Smooth muscle cell (in vitro differentiated cells): ENCODE measurements around the gene CFAP45. TPM values are rescaled to one million over a fixed set of nuclear protein-coding genes. Genes with fewer than 3 reads are reported as not detected.

ENCODE experiments used
- DNase-seq: peaks from one replicate; lab custom pipeline; 2025; ENCODE audit not compliant: unreplicated experiment; lab: John Stamatoyannopoulos, UW
- H2AFZ ChIP-seq: fragments of 200-600 bp; sonication (generic); 2 replicates; pipeline ENCODE4 v1.6.0; 2016; ENCODE audit warnings: antibody characterized with exemption, low read depth, mild to moderate bottlenecking
- H3F3A ChIP-seq: fragments of 200-600 bp; sonication (generic); 2 replicates; pipeline ENCODE4 v1.6.0; 2017; ENCODE audit warnings: antibody characterized with exemption, low read depth
- H3K27ac ChIP-seq: fragments of 200-600 bp; sonication (generic); 2 replicates; pipeline ENCODE4 v1.5.1; 2016; ENCODE audit warnings: low read depth, mild to moderate bottlenecking
- H3K27me3 ChIP-seq: fragments of 200-600 bp; sonication (generic); 2 replicates; pipeline ENCODE4 v1.6.1; 2016; ENCODE audit warnings: low read depth, mild to moderate bottlenecking
- H3K36me3 ChIP-seq: fragments of 200-600 bp; sonication (generic); 2 replicates; pipeline ENCODE4 v1.5.1; 2016; ENCODE audit warnings: low read depth
- H3K4me1 ChIP-seq: fragments of 200-600 bp; sonication (generic); 2 replicates; pipeline ENCODE4 v1.5.1; 2016; ENCODE audit warnings: low read depth
- H3K4me2 ChIP-seq: fragments of 200-600 bp; sonication (generic); 2 replicates; pipeline ENCODE4 v1.6.0; 2016; ENCODE audit warnings: mild to moderate bottlenecking
- H3K4me3 ChIP-seq: fragments of 200-600 bp; sonication (generic); 2 replicates; pipeline ENCODE4 v1.5.1; 2016; ENCODE audit warnings: mild to moderate bottlenecking
- H3K79me2 ChIP-seq: fragments of 200-600 bp; sonication (generic); 2 replicates; pipeline ENCODE4 v1.6.0; 2016; ENCODE audit warnings: low read depth, mild to moderate bottlenecking
- H3K9ac ChIP-seq: fragments of 200-600 bp; sonication (generic); 2 replicates; pipeline ENCODE4 v1.6.0; 2016; ENCODE audit warnings: low read depth
- H3K9me3 ChIP-seq: fragments of 200-600 bp; sonication (generic); replicated peaks from 2 replicates; pipeline ENCODE4 v1.5.1; 2016; ENCODE audit warnings: low read depth
- H4K20me1 ChIP-seq: fragments of 200-600 bp; sonication (generic); 2 replicates; pipeline ENCODE4 v1.6.0; 2016; ENCODE audit warnings: low read depth
- WGBS: methylation state at CpG from one replicate; pipeline ENCODE4 v1.1.7; 2016; ENCODE audit warnings: low lambda C conversion rate; 5-methylcytosine and 5-hydroxymethylcytosine counted together
- polyA plus RNA-seq: library from polyadenylated mRNA; unstranded; fragments of >200 nt; fragmentation: Nextera tagmentation; extraction: Ambion mirVana; gene quantifications from 2 replicates; pipeline ENCODE4 v1.2.1, GENCODE V29; 2016
- total RNA-seq: library from RNA; depleted of rRNA; stranded (reverse); fragments of >200 nt; gene quantifications from 2 replicates; pipeline ENCODE4 v1.2.3, GENCODE V29; 2014
- TF ChIP-seq, protein P1 (sequence below): fragments of 200-600 bp; sonication (generic); IDR thresholded peaks from 2 replicates; pipeline ENCODE4 v1.5.1; 2017; ENCODE audit warnings: borderline replicate concordance, mild to moderate bottlenecking, antibody characterized with exemption; ENCODE audit not compliant: insufficient read depth, poor library complexity, severe bottlenecking

CFAP45 gene
- total and polyA plus RNA-seq, 2 experiments from 2014 or later: 1.2 to 1.3 TPM

- Histone ChIP-seq H3K9me3 (no peaks in the 10 kb centered on the region), H3K79me2 (no peaks in the 10 kb centered on the region), H3K36me3 (no peaks in the 10 kb centered on the region), H3K9ac (no peak overlapping the region), H3K4me1 (no peaks in the 10 kb centered on the region), H3K27ac (no peak overlapping the region), H2AFZ (no peak overlapping the region), H3K4me3 (no peak overlapping the region), H4K20me1 (no peaks in the 10 kb centered on the region), H3F3A (no peaks in the 10 kb centered on the region), H3K4me2 (no peak overlapping the region), H3K27me3 (no peaks in the 10 kb centered on the region)
- TF ChIP-seq, protein P1, sequence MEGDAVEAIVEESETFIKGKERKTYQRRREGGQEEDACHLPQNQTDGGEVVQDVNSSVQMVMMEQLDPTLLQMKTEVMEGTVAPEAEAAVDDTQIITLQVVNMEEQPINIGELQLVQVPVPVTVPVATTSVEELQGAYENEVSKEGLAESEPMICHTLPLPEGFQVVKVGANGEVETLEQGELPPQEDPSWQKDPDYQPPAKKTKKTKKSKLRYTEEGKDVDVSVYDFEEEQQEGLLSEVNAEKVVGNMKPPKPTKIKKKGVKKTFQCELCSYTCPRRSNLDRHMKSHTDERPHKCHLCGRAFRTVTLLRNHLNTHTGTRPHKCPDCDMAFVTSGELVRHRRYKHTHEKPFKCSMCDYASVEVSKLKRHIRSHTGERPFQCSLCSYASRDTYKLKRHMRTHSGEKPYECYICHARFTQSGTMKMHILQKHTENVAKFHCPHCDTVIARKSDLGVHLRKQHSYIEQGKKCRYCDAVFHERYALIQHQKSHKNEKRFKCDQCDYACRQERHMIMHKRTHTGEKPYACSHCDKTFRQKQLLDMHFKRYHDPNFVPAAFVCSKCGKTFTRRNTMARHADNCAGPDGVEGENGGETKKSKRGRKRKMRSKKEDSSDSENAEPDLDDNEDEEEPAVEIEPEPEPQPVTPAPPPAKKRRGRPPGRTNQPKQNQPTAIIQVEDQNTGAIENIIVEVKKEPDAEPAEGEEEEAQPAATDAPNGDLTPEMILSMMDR: no peak
- 94% methylated on average over 5 of the region's 5 CpGs for WGBS
- DNase-seq: no peak
Observed at GRCh38 chr1:159839116-159839849, 60.7 kb downstream of the CFAP45 start.

GRCh38 chr1:159838715-159839114 lies 61.2 kb downstream of the CFAP45 start:
- Histone ChIP-seq H3F3A (no peaks in the 10 kb centered on the region), H3K27ac (no peak overlapping the region), H3K9ac (no peak overlapping the region), H3K27me3 (no peaks in the 10 kb centered on the region), H3K79me2 (no peaks in the 10 kb centered on the region), H3K4me1 (no peaks in the 10 kb centered on the region), H3K36me3 (no peaks in the 10 kb centered on the region), H3K4me2 (no peak overlapping the region), H3K9me3 (no peaks in the 10 kb centered on the region), H2AFZ (no peak overlapping the region), H4K20me1 (no peaks in the 10 kb centered on the region), H3K4me3 (no peak overlapping the region)
- DNase-seq: no peak
- 64% methylated on average over 1 of the region's 1 CpG for WGBS
- TF ChIP-seq, protein P1: no peak

- H3K27me3 ChIP-seq: no peaks in the 10 kb centered on the region
- H3K4me2 ChIP-seq: no peak overlapping the region
Observed at GRCh38 chr1:159835862-159836525, 64.0 kb downstream of the CFAP45 start.

More at GRCh38 chr1:159835862-159836525, 64.0 kb downstream of the CFAP45 start:
- WGBS: 87% methylated on average over 8 of the region's 8 CpGs
- TF ChIP-seq, protein P1: no peak
- Histone ChIP-seq H3K9ac (no peak overlapping the region), H3K36me3 (no peaks in the 10 kb centered on the region), H3F3A (no peaks in the 10 kb centered on the region), H3K27ac (no peak overlapping the region), H4K20me1 (no peaks in the 10 kb centered on the region), H3K4me1 (peaks cover 14% of the 10 kb centered on the region), H3K4me3 (no peak overlapping the region), H3K79me2 (no peaks in the 10 kb centered on the region), H2AFZ (no peak overlapping the region), H3K9me3 (no peaks in the 10 kb centered on the region)
- DNase-seq: no peak
